IPS DF 6.9 (cell line): ENCODE measurements around the gene HPCAL1.
"Not testable (repeated sequence)": the region's sequence is repeated elsewhere in the genome, so short reads cannot be mapped to it uniquely, and the experiment has no call there.

Experiments
- DNase-seq: peaks from one replicate; pipeline ENCODE4 v3.0.0-alpha.2; 2013; ENCODE audit warnings: low read depth, low spot score
- H3K27ac ChIP-seq: one replicate; pipeline ENCODE4 v1.5.1; 2013; ENCODE audit warnings: low read length, control low read depth
- H3K27me3 ChIP-seq: 2 replicates; pipeline ENCODE4 v1.6.1; 2013; ENCODE audit warnings: mild to moderate bottlenecking, low read length; ENCODE audit not compliant: control insufficient read depth, insufficient read depth
- H3K36me3 ChIP-seq: 2 replicates; pipeline ENCODE4 v1.6.1; 2013; ENCODE audit warnings: low read length; ENCODE audit not compliant: control insufficient read depth, insufficient read depth
- H3K4me1 ChIP-seq: 2 replicates; pipeline ENCODE4 v1.6.1; 2013; ENCODE audit warnings: low read length; ENCODE audit not compliant: control insufficient read depth, insufficient read depth
- H3K4me3 ChIP-seq: 2 replicates; pipeline ENCODE4 v1.5.1; 2013; ENCODE audit warnings: mild to moderate bottlenecking, low read length
- H3K9me3 ChIP-seq: 2 replicates; pipeline ENCODE4 v1.6.1; 2013; ENCODE audit warnings: low read length, inconsistent platforms; ENCODE audit not compliant: control insufficient read depth, insufficient read depth
- WGBS: extraction: QIAGEN DNeasy Blood & Tissue Kit; methylation state at CpG from one replicate; pipeline ENCODE4 v1.1.7; 2013; ENCODE audit warnings: mixed read lengths, missing lambda C conversion rate; ENCODE audit not compliant: insufficient read length, insufficient coverage; 5-methylcytosine and 5-hydroxymethylcytosine counted together

HPCAL1 gene

GRCh38 chr2:10285556-10286198, 17.0 kb upstream of the HPCAL1 start:
- Histone ChIP-seq H3K9me3 (no peaks in the 10 kb centered on the region), H3K27me3 (no peaks in the 10 kb centered on the region), H3K27ac (no peak overlapping the region), H3K36me3 (no peaks in the 10 kb centered on the region), H3K4me1 (peaks cover 3% of the 10 kb centered on the region), H3K4me3 (no peak overlapping the region)
- WGBS: no CpG with 5 or more reads among the region's 17 CpGs
- DNase-seq: no peak

- no peak overlapping the region for H3K4me3 ChIP-seq
- no peak for DNase-seq
- no peak overlapping the region for H3K27ac ChIP-seq
- no peaks in the 10 kb centered on the region for H3K9me3 ChIP-seq
- H3K27me3 ChIP-seq: no peaks in the 10 kb centered on the region
- H3K4me1 ChIP-seq: peaks cover 3% of the 10 kb centered on the region
- no CpG with 5 or more reads among the region's 27 CpGs for WGBS
- no peaks in the 10 kb centered on the region for H3K36me3 ChIP-seq
These were observed 16.3 kb upstream of the HPCAL1 start for GRCh38 chr2:10286216-10287037.

- DNase-seq: no peak
- Histone ChIP-seq H3K36me3 (no peaks in the 10 kb centered on the region), H3K9me3 (no peaks in the 10 kb centered on the region), H3K4me3 (no peak overlapping the region), H3K27ac (no peak overlapping the region), H3K4me1 (peaks cover 3% of the 10 kb centered on the region), H3K27me3 (no peaks in the 10 kb centered on the region)
- no CpG with 5 or more reads among the region's 7 CpGs for WGBS
These were observed 14.9 kb upstream of the HPCAL1 start for GRCh38 chr2:10287761-10288160.

GRCh38 chr2:10288606-10289005, 14.1 kb upstream of the HPCAL1 start:
- Histone ChIP-seq H3K27ac (no peak overlapping the region), H3K9me3 (no peaks in the 10 kb centered on the region), H3K4me1 (peaks cover 3% of the 10 kb centered on the region; the same call in 1 of the 2 replicates), H3K4me3 (no peak overlapping the region), H3K27me3 (no peaks in the 10 kb centered on the region), H3K36me3 (no peaks in the 10 kb centered on the region)
- no peak for DNase-seq
- no CpG with 5 or more reads among the region's 6 CpGs for WGBS

- DNase-seq: no peak
- Histone ChIP-seq H3K4me3 (no peak overlapping the region), H3K27ac (no peak overlapping the region), H3K9me3 (no peaks in the 10 kb centered on the region), H3K27me3 (no peaks in the 10 kb centered on the region), H3K36me3 (no peaks in the 10 kb centered on the region), H3K4me1 (peaks cover 3% of the 10 kb centered on the region; the same call in 1 of the 2 replicates)
- no CpG with 5 or more reads among the region's 6 CpGs for WGBS
These were observed 13.4 kb upstream of the HPCAL1 start for GRCh38 chr2:10289352-10289751.

GRCh38 chr2:10289891-10290290, 12.8 kb upstream of the HPCAL1 start:
- no peak for DNase-seq
- Histone ChIP-seq H3K27ac (no peak overlapping the region), H3K9me3 (no peaks in the 10 kb centered on the region), H3K4me3 (no peak overlapping the region), H3K27me3 (no peaks in the 10 kb centered on the region), H3K4me1 (peaks cover 3% of the 10 kb centered on the region; the same call in 1 of the 2 replicates), H3K36me3 (no peaks in the 10 kb centered on the region)
- no CpG with 5 or more reads among the region's 11 CpGs for WGBS

GRCh38 chr2:10291376-10291775, 11.3 kb upstream of the HPCAL1 start:
- H3K9me3 ChIP-seq, H3K27ac ChIP-seq, H3K27me3 ChIP-seq, H3K36me3 ChIP-seq, H3K4me3 ChIP-seq, H3K4me1 ChIP-seq, DNase-seq: not testable (repeated sequence)
- WGBS: no CpG with 5 or more reads among the region's 20 CpGs

- 0 out of 2 replicates have a peak, but pooled peaks cover 2% of the 10 kb centered on the region for H3K4me1 ChIP-seq
- no peak for DNase-seq
- no peak overlapping the region for H3K27ac ChIP-seq
- no peak overlapping the region for H3K4me3 ChIP-seq
- H3K9me3 ChIP-seq: no peaks in the 10 kb centered on the region
- no CpG with 5 or more reads among the region's 4 CpGs for WGBS
- H3K36me3 ChIP-seq: no peaks in the 10 kb centered on the region
- no peaks in the 10 kb centered on the region for H3K27me3 ChIP-seq
These were observed 10.7 kb upstream of the HPCAL1 start for GRCh38 chr2:10292033-10292432.

- H3K27me3 ChIP-seq: no peaks in the 10 kb centered on the region
- H3K4me1 ChIP-seq: 0 out of 2 replicates have a peak, but pooled peaks cover 3% of the 10 kb centered on the region
- no peak overlapping the region for H3K4me3 ChIP-seq
- H3K27ac ChIP-seq: no peak overlapping the region
- H3K36me3 ChIP-seq: no peaks in the 10 kb centered on the region
- DNase-seq: no peak
- no peaks in the 10 kb centered on the region for H3K9me3 ChIP-seq
These were observed 9.1 kb upstream of the HPCAL1 start for GRCh38 chr2:10293603-10294002.

GRCh38 chr2:10294077-10294476, 8.6 kb upstream of the HPCAL1 start:
- WGBS: no CpG with 5 or more reads among the region's 1 CpG
- H3K9me3 ChIP-seq: no peaks in the 10 kb centered on the region
- H3K4me3 ChIP-seq: no peak overlapping the region
- H3K27me3 ChIP-seq: no peaks in the 10 kb centered on the region
- H3K27ac ChIP-seq: no peak overlapping the region
- 0 out of 2 replicates have a peak, but pooled peaks cover 3% of the 10 kb centered on the region for H3K4me1 ChIP-seq
- no peak for DNase-seq
- H3K36me3 ChIP-seq: no peaks in the 10 kb centered on the region
